Gastroesophageal sphincter (tissue), 3 donors: ENCODE data around the gene CTRB2.

Source experiments
- POLR2A ChIP-seq, 2 donors: fragments of 450-650 bp; IDR thresholded peaks; one replicate each; pipeline ENCODE4 v1.6.1; 2017; ENCODE audit warnings: antibody characterized with exemption in 2 of 2, mild to moderate bottlenecking in 2 of 2, moderate library complexity in 1 of 2
- POLR2AphosphoS5 ChIP-seq: sonication (generic); formaldehyde crosslinking; IDR thresholded peaks from one replicate; pipeline ENCODE4 v1.6.1; 2017; ENCODE audit warnings: antibody characterized with exemption
- TF ChIP-seq, protein P1 (sequence below), 4 experiments: fragments of 200-600 bp in 2 of 4; fragments of 450-650 bp in 2 of 4; sonication (generic) in 1 of 4; IDR thresholded peaks; one replicate each; pipeline ENCODE4 v1.5.1; 2017 to 2019; ENCODE audit warnings: antibody characterized with exemption in 4 of 4, mild to moderate bottlenecking in 2 of 4, moderate library complexity in 2 of 4

DNA sequence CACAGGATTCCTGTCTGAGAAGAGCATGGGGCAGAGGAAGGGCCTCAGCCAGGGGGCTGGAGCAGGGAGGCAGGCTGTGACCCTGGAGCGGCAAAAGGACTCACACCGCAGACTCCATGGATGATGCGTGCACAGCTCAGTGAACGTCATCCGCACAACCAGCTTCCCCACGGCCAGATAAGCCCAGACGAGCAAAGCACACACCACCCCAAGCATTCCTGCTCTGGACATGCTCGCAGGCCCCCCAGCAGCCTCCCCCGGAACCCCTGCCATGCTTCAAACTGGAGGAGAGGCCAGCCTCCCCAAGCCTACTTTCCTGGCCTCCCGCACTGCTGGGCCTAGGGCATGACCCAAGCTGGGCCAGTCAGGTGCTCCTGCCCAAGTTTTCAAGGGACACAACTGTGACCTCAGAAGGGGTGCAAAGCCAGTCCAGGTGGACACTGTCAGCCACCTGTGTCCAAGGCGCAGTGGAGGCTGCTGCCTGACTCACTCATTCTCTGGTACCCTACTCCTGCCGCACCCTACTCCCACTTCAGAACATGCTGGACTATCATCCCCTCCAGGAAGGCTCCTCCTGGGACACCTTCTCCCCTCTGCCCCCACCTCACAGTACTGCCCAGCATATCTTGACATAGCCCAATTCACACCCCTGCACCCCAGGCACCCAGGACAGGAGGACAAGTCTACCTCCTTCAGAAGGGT lies 39.7 kb upstream of the CTRB2 start:
- TF ChIP-seq, protein P1, sequence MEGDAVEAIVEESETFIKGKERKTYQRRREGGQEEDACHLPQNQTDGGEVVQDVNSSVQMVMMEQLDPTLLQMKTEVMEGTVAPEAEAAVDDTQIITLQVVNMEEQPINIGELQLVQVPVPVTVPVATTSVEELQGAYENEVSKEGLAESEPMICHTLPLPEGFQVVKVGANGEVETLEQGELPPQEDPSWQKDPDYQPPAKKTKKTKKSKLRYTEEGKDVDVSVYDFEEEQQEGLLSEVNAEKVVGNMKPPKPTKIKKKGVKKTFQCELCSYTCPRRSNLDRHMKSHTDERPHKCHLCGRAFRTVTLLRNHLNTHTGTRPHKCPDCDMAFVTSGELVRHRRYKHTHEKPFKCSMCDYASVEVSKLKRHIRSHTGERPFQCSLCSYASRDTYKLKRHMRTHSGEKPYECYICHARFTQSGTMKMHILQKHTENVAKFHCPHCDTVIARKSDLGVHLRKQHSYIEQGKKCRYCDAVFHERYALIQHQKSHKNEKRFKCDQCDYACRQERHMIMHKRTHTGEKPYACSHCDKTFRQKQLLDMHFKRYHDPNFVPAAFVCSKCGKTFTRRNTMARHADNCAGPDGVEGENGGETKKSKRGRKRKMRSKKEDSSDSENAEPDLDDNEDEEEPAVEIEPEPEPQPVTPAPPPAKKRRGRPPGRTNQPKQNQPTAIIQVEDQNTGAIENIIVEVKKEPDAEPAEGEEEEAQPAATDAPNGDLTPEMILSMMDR (IDR thresholded peaks at IDR 0.05), result no peak
- TF ChIP-seq POLR2AphosphoS5 (no peak), POLR2A (IDR thresholded peaks at IDR 0.05) (no peak)
